SIG-M5 (cell line): Measurements from ENCODE around the gene PNO1.
"Not testable (repeated sequence)": the region's sequence is repeated elsewhere in the genome, so short reads cannot be mapped to it uniquely, and the experiment has no call there.

Experiments used
- DNase-seq: peaks from one replicate; lab custom pipeline; 2025; lab: John Stamatoyannopoulos, UW

The PNO1 gene

DNA sequence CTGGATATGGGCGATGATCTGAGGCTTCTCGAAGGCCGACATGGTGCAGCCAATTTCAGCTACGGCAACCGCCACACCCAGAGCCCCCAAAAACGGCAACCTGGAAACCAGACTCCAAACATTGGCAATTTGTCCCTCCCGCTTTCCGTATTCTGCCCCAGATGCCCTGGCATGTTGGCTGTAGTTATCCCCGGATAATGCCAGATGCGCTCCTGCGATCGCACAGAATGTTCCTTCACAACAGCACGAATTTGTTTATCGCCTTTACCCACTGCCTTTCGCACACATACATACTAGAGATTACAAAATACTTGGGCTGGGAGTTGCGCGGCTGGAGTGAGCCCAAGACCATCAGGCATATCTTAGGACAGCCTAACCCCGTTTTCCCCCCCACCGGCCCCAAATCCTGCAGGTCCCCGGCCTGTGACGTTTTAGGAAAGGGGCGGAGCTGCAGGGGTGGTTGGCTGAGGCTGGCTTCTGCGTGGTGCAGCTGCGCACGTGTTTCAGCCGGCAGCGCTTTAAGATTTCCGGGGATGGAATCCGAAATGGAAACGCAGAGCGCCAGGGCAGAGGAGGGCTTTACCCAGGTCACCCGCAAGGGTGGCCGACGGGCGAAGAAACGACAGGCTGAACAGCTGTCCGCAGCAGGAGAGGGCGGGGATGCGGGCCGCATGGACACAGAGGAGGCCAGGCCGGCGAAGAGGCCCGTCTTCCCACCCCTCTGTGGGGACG is at the start of gene PNO1:
PNO1 (plus strand) TSS at position 487 of the 732 bp plus-strand sequence; CDS start at position 534, 47 bp downstream.
- DNase-seq: peak; percentile 77

GRCh38 chr2:68108120-68108519 is 49.6 kb upstream of the PNO1 start:
- no peak for DNase-seq

DNA sequence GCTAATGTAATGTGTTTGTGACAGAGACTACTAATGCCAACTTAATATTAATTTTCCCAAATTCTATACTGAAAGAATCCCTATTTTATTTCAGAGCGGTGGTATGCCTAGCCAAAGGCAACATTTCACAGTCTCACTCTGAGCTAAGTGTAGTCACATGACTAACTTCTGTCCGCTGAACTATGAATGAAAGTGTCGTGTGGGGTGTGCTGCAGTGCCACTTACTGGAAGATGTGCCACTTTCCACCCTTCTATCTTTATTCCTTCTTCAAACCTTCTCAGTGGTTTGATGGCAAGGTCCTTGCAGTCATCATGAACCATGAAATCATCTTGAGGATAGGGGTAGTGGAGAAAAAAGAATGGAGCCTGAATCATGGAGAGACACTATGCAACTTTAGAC is 47.6 kb upstream of the PNO1 start:
- no peak for DNase-seq

DNA sequence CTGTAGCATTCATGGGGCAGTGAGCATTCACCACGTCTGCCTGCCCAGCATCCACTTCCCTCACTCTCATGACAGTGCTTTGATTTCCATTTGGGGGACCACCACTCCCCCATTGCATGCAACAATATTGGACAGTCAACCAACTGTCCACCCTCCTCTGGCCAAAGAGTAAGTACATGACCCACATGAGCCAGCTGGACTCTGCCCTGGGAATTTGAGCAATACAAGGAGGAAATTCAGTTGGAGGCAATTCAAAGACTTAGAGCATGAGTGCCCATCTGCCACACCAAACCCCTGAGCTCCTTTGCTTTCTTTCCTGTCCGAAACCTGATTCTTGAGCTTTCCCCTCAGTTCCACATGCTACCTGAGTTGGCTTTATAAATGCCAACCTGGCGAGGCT is 41.7 kb upstream of the PNO1 start:
- no peak for DNase-seq

DNA sequence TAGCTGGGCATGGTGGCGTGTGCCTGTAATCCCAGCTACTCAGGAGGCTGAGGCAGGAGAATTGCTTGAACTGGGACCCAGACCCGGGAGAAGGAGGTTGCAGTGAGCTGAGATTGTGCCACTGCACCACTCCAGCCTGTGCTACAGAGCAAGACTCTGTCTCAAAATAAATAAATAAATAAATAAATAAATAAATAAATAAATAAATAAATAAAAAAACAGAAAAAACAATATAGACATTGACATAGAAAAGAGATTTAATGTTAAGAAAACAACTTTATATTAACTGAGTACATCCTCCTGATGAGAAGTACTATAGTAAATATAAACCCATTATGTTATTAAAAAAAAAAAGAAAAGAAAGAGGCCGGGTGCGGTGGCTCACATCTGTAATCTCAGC is 39.8 kb upstream of the PNO1 start:
- not testable (repeated sequence) for DNase-seq

- DNase-seq: no peak
Measured at GRCh38 chr2:68118816-68119215, 38.9 kb upstream of the PNO1 start.

- DNase-seq: no peak
Measured at GRCh38 chr2:68119504-68119903, 38.2 kb upstream of the PNO1 start.

DNA sequence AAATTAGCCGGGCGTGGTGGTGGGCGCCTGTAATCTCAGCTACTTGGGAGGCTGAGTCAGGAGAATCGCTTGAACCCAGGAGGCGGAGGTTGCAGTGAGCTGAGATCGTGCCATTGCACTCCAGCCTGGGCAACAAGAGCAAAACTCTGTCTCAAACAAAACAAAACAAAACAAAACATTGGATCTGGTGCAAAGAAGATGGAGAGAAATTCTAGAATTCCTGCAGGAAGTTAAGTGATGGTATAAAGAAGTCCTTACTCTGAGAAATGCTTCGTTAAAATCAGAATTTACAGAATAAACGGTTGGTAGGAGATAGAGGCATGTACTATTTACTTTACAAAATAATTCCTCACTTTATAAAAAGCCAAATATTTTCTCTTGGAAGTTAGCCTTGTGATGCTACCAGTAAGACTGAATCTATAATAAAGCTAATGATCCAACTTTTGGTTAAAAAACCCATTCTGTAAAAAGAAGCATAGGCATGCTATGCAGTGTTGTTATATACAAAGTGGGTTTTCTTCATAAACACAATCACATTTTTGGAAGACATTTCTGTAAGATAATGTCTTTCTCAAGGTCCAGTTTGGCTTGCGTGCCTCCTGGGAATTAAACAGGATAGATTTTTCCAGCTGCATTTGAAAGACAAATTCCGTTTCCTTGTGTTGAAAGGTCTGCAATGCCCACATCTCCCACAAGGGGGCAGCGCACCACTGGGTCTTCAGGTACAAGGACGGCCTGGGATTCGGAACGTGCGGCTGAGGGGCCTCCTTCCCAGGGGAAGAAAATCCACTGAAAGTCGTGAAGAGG is 35.6 kb upstream of the PNO1 start:
- no peak for DNase-seq

DNA sequence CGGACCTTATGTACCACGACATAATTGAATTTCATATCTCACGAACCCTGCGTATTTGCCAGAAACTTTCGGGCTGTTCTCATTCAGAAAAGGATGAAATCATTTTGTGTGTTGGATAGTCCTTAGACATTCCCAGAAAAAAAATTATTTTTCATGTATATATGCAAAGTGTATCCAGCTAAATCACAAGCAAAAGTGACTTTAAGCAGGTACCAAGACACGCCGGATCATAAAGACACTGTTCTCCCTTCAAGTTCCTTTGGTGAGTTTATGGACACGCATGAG is 35.1 kb upstream of the PNO1 start:
- DNase-seq: no peak

DNA sequence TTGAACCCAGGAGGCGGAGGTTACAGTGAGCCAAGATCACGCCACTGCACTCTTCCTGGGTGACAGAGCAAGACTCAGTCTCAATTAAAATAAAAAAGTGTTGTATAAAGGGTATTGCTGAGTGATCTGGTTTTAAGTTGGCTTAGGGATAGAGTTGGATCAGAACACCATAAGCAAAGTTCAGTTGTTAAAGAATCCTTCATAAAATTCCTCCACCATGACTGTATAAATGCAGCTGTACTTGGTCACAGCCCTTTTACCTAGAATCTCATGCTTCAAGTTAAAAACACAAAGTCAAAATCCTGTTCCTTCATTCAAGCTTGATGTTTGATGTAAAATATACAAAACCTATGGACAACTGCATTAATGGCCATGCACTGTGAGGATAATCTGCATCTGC is 33.4 kb upstream of the PNO1 start:
- no peak for DNase-seq

DNA sequence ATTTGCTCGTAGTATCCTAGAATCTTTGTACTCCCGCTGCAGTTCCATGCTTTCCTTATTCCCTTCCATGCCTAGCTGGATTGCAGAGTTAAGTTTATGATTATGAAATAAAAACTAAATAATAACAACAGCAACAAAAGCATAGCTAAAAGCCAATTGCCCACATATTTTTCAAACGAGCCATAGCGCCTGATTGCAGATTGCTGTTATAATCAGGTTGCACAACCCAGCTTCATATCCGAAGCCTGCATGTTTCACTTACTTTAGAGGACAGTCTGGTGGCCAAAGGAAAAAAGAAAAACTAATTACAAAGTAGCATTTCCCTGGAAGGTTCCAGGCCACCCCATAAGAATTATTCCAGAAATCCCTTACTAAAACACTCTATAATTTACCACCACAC is 31.9 kb upstream of the PNO1 start:
- DNase-seq: no peak

DNA sequence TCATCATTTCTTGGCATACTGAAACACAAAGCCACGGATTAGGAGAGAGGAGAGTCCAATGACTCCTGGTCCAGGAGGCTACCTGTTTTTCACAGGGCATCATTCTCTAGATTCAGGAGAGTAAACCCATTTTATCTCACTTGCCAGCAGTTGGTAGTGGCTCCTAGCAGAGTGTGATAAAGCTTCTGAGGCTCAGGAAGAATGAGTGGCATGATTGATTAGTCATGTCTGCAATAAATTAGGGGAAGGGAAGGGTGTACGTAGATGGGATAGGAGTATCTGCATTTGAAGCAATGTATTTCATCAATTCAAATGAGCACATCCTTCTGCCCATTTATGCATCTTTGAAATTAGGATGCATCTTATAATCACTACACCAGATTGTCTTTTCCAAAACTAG is 31.1 kb upstream of the PNO1 start:
- DNase-seq: no peak

DNA sequence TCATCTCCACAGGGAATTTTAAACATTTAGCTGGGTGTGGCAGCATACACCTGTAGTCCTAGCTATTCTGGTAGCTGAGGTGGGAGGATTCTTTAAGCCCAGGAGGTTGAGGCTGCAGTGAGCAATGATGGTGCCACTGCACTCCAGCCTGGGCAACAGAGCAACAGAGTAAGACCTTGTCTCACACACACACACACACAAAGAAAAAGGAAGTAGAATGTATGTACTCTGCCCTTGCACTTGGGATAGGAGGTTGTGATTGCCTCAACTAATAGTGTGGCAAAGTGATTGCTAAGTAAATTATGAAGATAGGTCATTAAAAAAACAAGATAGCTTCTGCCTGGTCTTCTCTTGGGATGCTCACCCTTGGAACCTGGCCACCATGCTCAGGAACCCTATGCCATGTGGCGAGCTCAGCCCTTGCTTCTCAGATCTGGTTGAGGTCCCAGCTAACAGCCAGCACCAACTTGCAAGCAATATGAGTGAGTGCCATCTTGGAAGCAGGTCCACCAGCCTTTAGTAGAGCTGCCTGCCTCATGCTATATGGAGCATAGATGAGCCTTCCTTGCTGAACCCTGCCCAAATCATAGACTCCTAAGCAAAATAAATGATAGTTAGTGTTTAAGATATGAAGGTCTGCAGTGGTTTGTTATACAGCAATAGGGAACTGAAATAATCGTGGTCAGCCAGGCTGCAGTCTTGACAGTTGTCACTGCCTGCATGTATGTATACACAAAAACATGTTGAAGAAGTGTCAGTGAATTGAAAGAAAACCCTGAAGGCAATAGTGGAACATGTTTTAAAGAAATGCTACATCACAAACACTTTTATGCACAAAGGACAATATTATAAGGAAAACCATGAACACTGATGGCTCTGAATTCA is 30.1 kb upstream of the PNO1 start:
- no peak for DNase-seq

DNA sequence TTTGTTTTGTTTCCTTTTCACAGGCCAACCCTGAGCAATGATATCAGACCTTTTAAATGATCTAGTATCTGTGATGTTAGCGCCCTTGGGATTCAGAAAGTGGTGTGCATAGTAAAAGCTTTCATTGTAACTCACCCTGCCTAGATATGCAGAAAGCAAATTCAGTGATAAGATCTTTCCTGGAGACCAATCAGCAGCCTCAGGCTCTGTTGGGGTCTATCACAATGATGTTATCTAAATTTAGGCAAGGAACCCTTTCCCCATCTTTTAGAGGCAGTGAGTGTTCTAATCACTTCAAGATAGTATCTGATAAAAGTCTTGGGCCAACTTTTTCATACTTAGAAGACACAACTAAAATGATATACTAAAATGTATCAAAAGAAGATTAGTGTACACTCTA is 23.6 kb upstream of the PNO1 start:
- no peak for DNase-seq

DNA sequence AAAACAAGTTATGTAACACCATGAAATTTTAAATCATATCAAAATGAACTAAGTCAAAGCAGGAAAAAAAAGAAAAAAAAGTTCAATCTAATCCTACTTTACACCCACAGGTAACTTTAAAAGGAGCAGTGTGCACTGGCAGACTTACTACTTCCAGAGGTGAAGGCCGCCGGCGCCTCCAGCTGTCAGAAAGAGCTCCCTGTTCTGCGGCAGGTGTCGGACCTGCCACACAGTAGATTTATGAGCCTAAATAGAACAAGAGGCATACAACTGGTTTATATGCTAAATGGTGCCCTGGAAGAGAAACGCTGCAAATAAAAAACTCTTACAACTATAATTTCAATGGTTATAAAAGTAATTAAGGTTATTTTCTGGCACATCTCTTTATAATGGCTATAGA is 23.1 kb upstream of the PNO1 start:
- no peak for DNase-seq

DNA sequence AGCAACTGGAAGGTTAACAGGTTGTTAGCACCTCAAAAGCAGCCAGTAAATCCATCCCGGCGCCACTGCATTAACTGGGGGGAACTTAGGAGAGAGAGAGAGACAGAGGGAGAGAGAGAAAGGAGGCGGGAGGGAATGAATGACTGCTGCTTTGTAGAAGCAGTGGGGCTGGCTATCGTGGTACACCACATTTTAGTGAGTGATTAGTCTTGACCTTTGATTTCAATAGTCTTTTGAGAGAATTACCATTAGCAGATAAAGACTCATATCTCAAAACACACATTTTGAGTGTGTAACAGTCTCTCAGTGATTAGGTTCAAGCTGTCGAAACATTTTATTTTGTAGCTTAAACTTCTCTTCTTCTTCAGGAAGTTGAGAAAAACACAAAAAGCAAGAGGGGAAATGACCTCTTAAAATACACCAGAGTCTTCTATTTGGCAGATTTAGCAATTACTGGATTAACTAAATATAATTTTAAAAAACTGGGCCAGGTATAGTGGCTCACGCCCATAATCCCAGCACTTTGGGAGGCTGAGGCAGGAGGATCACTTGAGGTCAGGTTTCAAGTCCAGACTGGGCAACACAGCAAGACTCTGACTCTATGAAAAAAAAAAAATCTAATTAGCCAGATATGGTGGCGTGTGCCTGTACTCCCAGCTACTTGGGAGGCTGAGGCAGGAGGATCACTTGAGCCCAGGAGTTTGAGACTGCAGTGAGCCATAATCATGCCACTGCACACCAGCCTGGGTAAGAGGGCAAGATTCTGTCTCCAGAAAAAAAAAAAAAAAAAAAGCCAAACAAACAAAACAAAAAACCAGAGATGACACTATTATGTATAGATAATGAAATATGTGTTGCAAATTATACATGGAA is 22.0 kb upstream of the PNO1 start:
- DNase-seq: no peak

DNA sequence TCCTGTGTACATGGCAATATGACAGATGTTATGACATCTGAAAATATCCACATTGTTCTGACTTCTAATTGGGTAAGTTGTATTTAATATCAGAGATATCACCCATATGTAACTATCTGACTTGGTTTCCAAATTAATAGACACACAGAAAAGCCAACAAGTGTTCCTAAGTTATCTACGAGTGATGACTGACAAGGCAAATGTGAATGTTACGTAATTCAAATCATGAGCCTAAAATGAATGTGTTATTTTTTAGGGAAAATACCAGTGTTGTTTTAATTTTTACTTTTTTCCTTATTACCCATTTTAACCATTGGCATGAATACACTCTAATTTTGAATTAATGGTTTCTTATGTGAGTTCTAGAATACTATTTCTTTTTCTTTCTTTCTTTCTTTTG is 15.8 kb upstream of the PNO1 start:
- DNase-seq: no peak

- DNase-seq: no peak
Measured at GRCh38 chr2:68151037-68151436, 6.7 kb upstream of the PNO1 start.

GRCh38 chr2:68152681-68153347 is 4.9 kb upstream of the PNO1 start:
- DNase-seq: no peak

DNA sequence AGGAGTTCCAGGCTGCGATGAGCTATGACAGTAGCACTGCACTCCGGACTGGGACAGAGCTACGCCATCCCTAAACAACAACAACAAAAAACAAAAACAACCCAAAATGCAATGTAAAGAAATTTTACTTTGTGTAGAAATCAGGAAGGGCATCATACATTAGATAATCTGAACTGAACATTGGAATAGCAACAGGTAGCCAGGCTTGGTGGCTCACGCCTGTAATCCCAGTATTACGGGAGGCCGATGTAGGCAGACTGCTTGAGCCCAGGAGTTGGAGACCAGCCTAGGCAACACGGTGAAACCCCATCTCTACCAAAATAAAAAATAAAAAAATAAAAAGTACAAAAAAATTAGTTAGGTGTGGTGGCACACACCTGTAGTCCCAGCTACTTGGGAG is 2.1 kb upstream of the PNO1 start:
- no peak for DNase-seq

GRCh38 chr2:68156419-68156818 is 1.3 kb upstream of the PNO1 start:
- no peak for DNase-seq
